Measurements from ENCODE around the gene IL1B.

Gene IL1B

DNA sequence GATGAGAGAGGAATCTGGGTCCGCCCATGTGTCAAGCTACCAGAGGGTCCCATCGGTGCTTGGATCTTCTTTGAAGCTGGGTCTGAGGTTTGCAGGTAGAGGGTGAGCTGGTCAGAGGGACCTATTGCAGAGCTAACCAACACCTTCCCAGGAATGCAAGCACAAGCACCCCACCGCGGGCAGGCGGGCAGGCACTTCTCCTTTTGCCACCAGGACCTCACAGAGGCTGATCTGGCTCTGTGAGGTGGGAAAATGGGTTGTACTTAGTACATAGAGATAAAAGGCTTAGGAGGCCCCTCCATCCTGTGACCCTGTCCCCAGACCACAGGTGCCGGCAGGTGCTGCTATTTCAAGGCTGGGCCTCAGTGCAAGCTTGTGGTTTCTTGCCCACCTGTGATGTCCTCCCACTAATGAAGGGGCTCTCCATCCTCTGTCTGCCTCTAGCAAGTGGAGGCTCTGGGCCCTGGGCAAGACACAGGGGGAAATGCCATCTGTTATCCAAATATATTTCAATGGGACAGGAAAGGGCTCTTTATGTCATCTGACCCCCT, 43.0 kb upstream of the IL1B start:
- peak overlapping the region; percentile 73 to 94 (median 89) for H3K27ac ChIP-seq
- H3K4me1 ChIP-seq: peaks cover 35 to 65% (median 56%) of the 10 kb centered on the region in 10 experiments
- peak overlapping the region in 2 of 10 experiments; percentile 2 to 12; a peak in 1 of 20 replicates for H3K4me3 ChIP-seq
- peaks cover 0 to 35% (median 12%) of the 10 kb centered on the region in 11 experiments; a peak in 12 of 22 replicates for H3K9me3 ChIP-seq (replicated peaks in 1 of 11)
- peak overlapping the region in 8 of 11 experiments; percentile 64 to 79 (median 72); a peak in 14 of 22 replicates for H3K9ac ChIP-seq
- TF ChIP-seq Cebpa-rat (IDR thresholded peaks at IDR 0.05): no peak
- H3K36me3 ChIP-seq: no peaks in the 10 kb centered on the region
- H3K27me3 ChIP-seq: no peaks in the 10 kb centered on the region
- H3K4me2 ChIP-seq: peak overlapping the region; percentile 52 to 84 (median 79)
- no peaks in the 10 kb centered on the region for H4K20me1 ChIP-seq

DNA sequence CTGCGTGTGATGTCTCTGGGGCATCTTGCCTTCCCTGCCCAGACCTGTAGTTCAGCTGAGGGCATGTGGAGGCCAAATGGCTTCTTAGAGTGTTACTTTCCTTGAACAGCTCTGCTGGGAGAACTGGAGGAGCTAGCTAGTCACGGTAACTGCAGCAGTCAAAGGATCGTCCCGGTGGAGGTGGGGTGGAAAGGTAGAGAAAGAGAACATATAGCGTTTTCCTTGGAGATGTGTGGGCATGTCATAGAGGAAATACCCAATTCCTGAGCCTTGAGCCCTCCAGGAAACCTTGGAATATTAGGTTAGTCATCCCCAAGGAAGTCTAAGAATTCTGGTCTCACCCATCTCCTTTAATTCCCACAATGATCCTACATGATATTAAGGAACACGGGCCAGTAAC, 40.8 kb upstream of the IL1B start:
- Histone ChIP-seq H3K4me1 (peaks cover 34 to 44% (median 37%) of the 10 kb centered on the region in 10 experiments), H4K20me1 (no peaks in the 10 kb centered on the region), H3K4me3 (no peak overlapping the region), H3K36me3 (no peaks in the 10 kb centered on the region), H3K9ac (no peak overlapping the region), H3K27ac (peak overlapping the region in 1 of 11 experiments; percentile 27; a peak in 2 of 22 replicates), H3K4me2 (no peak overlapping the region), H3K27me3 (no peaks in the 10 kb centered on the region), H3K9me3 (replicated peaks in 1 of 11) (peaks cover 0 to 48% (median 17%) of the 10 kb centered on the region in 11 experiments; a peak in 15 of 22 replicates)
- no peak for TF ChIP-seq Cebpa-rat (IDR thresholded peaks at IDR 0.05)

DNA sequence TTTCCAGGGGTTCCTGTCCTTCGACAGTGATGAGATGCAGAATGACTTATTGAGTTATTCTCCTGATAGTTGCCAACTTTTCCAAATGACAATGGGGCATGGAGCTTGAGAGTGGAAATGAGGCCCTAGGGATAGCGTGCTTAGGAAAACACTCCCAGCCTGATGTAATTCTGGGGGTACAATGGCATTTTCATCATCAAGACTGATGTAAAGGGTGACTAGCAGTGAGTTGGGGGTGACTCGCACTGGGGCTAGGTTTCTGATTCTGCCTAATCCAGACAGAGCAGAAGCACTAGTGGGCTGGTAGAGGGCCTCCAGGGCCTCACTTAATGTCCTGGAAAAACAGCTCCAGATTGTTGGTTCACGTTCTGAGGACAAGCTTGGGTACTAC, 40.4 kb upstream of the IL1B start:
- Histone ChIP-seq H3K4me3 (no peak overlapping the region), H3K27ac (peak overlapping the region in 1 of 11 experiments; percentile 27; a peak in 2 of 22 replicates), H3K36me3 (no peaks in the 10 kb centered on the region), H3K9me3 (replicated peaks in 1 of 11) (peaks cover 0 to 48% (median 17%) of the 10 kb centered on the region in 11 experiments; a peak in 15 of 22 replicates), H4K20me1 (no peaks in the 10 kb centered on the region), H3K4me2 (no peak overlapping the region), H3K27me3 (no peaks in the 10 kb centered on the region), H3K9ac (no peak overlapping the region), H3K4me1 (peaks cover 30 to 39% (median 33%) of the 10 kb centered on the region in 10 experiments)
- TF ChIP-seq Cebpa-rat (IDR thresholded peaks at IDR 0.05): no peak

DNA sequence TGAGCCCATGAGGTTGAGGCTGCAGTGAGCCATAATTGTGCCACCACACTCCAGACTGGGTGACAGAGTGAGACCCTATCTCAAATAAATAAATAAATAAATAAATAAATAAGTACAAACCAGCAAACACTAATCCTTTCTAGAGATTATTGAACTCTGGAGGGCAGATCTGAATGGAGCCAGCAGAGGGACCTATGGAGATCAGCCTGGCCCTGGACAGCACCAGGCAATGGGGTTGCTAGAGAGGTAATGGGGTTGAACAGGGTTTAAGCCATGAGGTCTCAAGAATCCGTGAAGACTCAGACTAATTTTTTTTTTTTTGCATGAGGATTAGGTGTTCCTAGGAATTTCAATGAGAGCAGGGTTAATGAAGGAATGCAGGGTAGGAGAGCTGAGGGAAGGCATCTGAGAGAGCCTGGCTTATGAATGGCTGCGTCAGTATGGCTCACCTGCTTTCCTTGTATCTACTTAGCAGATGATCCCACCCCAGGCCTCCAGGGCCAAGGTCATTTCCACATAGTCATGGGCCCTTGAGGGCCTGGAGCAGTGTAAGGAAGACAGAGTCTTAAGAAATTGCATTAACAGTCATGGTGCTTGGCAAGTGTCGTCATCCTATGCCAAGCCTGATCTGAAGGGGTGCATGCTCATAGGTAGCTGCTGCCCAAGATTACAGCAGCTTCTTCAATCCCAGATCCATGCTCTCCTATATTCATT, 39.8 kb upstream of the IL1B start:
- no peak overlapping the region for H3K4me2 ChIP-seq
- H3K36me3 ChIP-seq: no peaks in the 10 kb centered on the region
- H3K9ac ChIP-seq: no peak overlapping the region
- TF ChIP-seq Cebpa-rat (IDR thresholded peaks at IDR 0.05): no peak
- H3K4me1 ChIP-seq: peaks cover 26 to 37% (median 28%) of the 10 kb centered on the region in 10 experiments
- no peak overlapping the region for H3K27ac ChIP-seq
- peaks cover 0 to 48% (median 17%) of the 10 kb centered on the region in 11 experiments; a peak in 15 of 22 replicates for H3K9me3 ChIP-seq (replicated peaks in 1 of 11)
- H3K27me3 ChIP-seq: no peaks in the 10 kb centered on the region
- no peak overlapping the region for H3K4me3 ChIP-seq
- H4K20me1 ChIP-seq: no peaks in the 10 kb centered on the region

DNA sequence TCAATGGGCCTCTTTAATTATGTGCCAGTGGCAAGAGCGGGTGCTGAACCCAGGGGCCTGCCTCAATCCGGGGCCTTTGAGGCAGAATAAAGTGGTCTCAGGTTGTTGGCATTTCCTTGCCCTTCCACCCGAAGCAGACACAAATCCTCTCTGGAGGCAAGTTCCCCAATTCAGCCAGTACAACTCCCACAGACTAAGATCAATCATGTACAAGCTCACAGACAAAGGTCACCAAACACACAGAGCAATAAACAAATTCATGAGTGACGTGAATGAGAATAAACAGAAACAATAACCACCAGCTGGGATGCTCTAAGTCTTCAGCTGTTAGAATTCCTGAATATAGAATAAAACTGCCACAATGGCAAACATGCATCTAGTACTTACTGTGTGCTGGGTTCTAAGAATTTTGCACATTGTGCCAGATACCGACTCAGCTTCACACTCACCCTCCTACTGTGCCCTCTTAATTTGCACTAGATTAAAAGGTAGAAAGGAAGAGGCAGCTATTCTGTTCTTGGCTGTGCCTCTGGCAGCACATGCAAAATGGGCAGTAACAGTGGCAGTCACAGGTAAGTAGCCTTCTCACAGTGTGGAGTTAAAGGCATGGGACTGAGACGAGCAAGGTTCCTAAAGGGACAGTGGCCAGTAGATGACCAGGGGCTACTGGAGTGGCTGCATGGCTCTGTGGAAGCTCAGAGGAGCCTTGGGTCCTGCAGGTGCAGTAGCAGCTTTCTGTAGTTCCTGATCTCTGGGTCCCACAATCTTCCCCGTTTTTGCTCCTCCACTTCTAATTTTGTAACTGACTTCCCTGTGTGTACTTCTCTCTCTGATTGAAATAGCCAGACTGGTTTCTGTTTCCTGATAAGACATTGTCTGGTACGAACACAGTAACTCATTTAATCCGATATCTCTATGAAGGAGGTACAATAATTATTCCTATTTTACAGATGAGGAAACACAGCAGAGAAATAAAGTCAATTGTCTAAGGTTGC, 34.6 kb upstream of the IL1B start:
- Histone ChIP-seq H4K20me1 (no peaks in the 10 kb centered on the region), H3K4me1 (peaks cover 0 to 35% (median 12%) of the 10 kb centered on the region in 10 experiments; a peak in 13 of 20 replicates), H3K36me3 (no peaks in the 10 kb centered on the region), H3K27ac (no peak overlapping the region), H3K9me3 (replicated peaks in 1 of 11) (peaks cover 13 to 50% (median 34%) of the 10 kb centered on the region in 11 experiments), H3K4me3 (no peak overlapping the region; a peak in 1 of 20 replicates), H3K4me2 (peak overlapping the region in 10 of 11 experiments; percentile 11 to 80 (median 38); a peak in 14 of 22 replicates), H3K27me3 (no peaks in the 10 kb centered on the region), H3K9ac (no peak overlapping the region)
- TF ChIP-seq Cebpa-rat (IDR thresholded peaks at IDR 0.05): no peak

DNA sequence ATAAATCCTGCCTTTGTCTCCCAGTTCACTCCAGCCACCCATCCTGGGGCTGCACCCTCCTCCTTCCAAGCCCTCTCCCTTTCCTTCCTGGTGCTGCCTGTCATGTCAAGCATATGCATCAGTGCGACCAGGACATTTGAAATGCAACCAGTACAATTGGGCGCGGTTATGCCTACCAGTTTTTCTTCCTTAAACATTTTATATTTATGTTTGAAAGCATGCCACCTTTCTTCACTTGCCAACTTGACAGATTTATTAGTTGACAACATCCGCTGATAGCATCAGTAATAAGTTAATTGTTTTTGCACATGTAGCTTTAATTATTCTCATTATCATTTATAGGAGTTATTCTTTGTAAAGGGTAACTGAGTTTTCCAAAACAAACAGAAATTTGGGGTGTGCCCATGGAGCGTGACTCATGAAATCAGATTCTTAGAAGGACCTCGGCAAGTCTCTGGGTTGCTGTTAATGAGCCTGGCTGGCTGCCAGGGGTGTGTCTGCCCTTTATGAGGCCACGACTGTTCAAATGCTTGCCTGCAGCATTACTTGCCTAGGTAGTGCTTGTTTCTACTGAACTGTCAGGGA, 32.8 kb upstream of the IL1B start:
- no peak overlapping the region for H3K9ac ChIP-seq
- no peak for TF ChIP-seq Cebpa-rat (IDR thresholded peaks at IDR 0.05)

DNA sequence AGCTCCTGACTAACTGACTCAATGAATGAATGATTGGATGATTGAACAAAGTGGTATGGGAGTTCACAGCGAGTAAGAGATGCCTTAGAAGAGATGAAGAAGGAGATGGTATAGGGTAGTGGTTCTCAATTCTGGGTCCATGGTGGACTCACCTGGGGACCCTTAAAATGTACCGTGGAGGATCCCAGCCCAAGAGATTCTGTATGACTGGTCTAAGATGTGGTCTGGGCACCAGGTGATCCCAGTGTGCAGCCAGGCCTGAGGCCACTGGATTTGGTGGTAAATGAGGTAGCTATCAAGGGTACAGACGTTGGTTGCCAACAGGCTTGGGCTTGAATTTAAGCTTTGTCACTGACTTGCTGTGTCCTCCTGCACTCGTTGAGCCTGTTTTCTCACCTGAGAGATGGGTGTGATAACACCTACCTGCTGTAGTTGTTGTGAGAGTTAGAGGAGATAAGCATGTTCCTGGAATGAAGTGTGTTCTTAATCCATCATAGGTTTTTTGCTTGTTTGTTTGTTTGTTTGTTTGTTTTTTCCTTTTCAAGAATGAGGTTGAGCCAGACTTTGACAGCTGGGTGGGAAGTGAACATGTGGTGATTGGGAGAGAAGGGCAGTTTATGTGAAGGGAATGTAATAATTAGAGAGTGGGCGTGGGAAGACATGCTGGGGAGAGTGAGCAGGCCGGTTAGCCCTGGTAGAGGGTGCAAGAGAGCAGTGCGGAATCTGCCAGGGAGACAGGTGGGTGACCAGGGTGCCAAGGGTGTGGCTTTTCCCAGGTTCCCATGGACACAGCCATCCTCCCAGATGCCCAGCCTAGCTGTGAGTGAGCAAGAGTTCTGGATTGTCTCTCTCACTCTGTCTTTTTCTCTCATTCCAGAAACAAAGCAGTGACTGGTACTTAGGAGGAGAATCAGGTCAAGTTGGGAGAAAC, 31.4 kb upstream of the IL1B start:
- Histone ChIP-seq H3K4me2 (no peak overlapping the region), H3K36me3 (no peaks in the 10 kb centered on the region), H3K9ac (no peak overlapping the region), H3K4me3 (no peak overlapping the region), H3K27ac (no peak overlapping the region), H4K20me1 (no peaks in the 10 kb centered on the region), H3K4me1 (peaks cover 0 to 35% (median 12%) of the 10 kb centered on the region in 10 experiments; a peak in 13 of 20 replicates), H3K27me3 (no peaks in the 10 kb centered on the region), H3K9me3 (replicated peaks in 1 of 11) (peaks cover 37 to 70% (median 60%) of the 10 kb centered on the region in 11 experiments)
- TF ChIP-seq Cebpa-rat (IDR thresholded peaks at IDR 0.05): no peak

More for the DNA sequence above, 32.8 kb upstream of the IL1B start:
- Histone ChIP-seq H3K27me3 (no peaks in the 10 kb centered on the region), H3K4me2 (peak overlapping the region in 5 of 11 experiments; percentile 2 to 80 (median 70); a peak in 10 of 22 replicates), H3K27ac (peak overlapping the region in 2 of 11 experiments; percentile 17 to 32; a peak in 2 of 22 replicates), H3K36me3 (no peaks in the 10 kb centered on the region), H3K9me3 (replicated peaks in 1 of 11) (peaks cover 31 to 68% (median 52%) of the 10 kb centered on the region in 11 experiments), H4K20me1 (no peaks in the 10 kb centered on the region), H3K4me1 (peaks cover 0 to 35% (median 12%) of the 10 kb centered on the region in 10 experiments; a peak in 13 of 20 replicates), H3K4me3 (no peak overlapping the region)

Measured in BLaER1 treated with 17β-estradiol and CSF1 and Interleukin-3, amounts not matched to agents 10 nM and 100 nM (cell line).